Fibroblast of the aortic adventitia (primary cell): ENCODE results near the gene CUX1. TPM values are rescaled to one million over a fixed set of nuclear protein-coding genes. Genes with fewer than 3 reads are reported as not detected.

Experiments
- DNase-seq: peaks from one replicate; pipeline ENCODE4 v3.0.0-alpha.2; 2010; ENCODE audit warnings: low read depth
- H3K4me3 ChIP-seq: 2 replicates; pipeline ENCODE4 v1.5.1; 2011; ENCODE audit warnings: low read depth, mild to moderate bottlenecking, control low read depth, low read length, moderate library complexity
- total RNA-seq: library from RNA; depleted of rRNA; stranded (reverse); fragments of >200 nt; gene quantifications from 2 replicates; pipeline ENCODE4 v1.2.3, GENCODE V29; 2012; ENCODE audit warnings: low replicate concordance
- TF ChIP-seq, protein P1 (sequence below): IDR thresholded peaks from 2 replicates; pipeline ENCODE4 v1.5.1; 2011; ENCODE audit warnings: mild to moderate bottlenecking, low read length, control low read depth, inconsistent platforms; ENCODE audit not compliant: insufficient read depth

The CUX1 gene
- total RNA-seq, 1 donor: 44.2 TPM

DNA sequence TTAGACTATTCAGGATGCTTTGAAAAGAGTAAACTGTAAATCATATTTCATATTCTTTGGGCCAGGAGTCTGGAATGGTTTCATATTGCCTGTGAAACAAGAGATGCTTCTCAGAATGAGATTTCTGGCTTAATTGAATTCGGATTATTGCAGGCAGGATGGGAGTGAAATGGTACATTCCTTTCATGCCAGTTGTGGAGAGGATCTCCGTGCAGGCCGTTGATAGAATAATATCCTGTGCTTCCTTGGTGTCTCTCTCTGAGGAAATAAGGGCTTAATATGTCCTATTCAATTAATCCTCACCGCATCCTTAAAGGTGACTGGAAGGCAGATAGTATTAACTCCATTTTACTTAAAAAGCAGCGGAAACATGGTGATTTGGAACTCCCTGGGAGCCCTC, 56.6 kb downstream of the CUX1 start:
- no peak for DNase-seq
- no peak overlapping the region for H3K4me3 ChIP-seq
- TF ChIP-seq, protein P1, sequence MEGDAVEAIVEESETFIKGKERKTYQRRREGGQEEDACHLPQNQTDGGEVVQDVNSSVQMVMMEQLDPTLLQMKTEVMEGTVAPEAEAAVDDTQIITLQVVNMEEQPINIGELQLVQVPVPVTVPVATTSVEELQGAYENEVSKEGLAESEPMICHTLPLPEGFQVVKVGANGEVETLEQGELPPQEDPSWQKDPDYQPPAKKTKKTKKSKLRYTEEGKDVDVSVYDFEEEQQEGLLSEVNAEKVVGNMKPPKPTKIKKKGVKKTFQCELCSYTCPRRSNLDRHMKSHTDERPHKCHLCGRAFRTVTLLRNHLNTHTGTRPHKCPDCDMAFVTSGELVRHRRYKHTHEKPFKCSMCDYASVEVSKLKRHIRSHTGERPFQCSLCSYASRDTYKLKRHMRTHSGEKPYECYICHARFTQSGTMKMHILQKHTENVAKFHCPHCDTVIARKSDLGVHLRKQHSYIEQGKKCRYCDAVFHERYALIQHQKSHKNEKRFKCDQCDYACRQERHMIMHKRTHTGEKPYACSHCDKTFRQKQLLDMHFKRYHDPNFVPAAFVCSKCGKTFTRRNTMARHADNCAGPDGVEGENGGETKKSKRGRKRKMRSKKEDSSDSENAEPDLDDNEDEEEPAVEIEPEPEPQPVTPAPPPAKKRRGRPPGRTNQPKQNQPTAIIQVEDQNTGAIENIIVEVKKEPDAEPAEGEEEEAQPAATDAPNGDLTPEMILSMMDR: no peak

DNA sequence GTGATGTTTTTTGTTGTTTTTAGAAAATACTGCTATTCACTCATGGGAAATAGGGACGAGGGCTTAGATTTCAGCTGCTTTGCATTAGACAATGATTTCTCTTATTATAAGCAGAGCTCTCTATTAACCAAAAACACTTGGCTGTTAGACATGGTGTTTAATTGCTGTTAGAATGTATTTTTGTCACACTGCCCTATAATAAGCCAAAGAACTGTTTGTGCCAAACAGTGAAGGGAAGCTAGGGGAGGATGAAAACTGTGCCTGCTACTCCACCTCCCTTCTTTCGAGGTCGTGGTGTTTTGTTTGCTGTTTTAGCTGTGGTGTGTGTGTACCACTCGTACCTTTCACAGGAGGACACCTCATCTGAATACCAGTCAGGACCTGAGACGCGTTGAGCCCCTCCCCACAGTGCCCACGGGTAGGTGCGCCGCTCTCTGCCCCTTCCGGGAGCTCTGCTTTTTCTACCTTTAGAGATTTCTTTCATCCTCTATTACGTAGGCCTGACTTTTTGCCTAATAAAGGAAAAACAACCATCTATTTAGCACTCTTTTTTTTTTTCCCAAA, 57.9 kb downstream of the CUX1 start:
- TF ChIP-seq, protein P1: no peak
- no peak overlapping the region for H3K4me3 ChIP-seq
- DNase-seq: no peak

DNA sequence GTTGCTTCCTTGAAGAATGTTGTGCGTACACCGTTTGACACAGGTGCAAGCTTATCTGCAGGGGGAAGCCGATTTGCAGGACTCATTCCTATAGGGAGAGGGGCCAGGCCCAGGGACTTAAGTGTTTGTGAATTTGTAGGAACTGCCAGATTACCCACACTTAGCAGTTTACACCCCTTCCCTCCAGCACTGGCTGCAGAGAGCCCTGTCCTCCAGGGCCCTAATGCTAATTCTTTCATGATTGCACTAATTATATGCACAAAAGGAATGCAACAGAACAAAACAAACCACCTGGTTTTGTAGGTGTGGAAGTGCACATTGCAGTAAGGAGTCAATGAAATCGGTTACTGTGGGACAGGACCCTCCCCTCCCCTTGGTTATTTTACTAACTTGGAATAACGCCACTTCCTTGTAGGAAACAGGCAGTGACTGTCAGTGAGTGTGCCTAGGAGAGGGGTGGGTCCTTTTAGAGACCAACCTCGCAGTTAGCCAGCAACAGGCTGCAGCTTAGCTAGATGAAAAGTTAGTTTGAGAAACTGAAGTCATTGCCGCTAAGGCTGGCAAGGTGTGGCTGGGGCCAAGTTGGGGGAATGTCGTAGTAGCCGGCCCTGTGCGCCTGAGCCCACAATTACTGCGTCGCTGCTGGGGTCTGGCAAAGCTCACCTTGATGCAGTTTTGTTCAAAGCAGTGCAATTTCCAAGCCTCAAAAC, 60.6 kb downstream of the CUX1 start:
- TF ChIP-seq, protein P1: no peak
- no peak overlapping the region for H3K4me3 ChIP-seq
- no peak for DNase-seq

- H3K4me3 ChIP-seq: no peak overlapping the region
- TF ChIP-seq, protein P1: no peak
- no peak for DNase-seq
Observed at GRCh38 chr7:101878938-101879337, 61.5 kb downstream of the CUX1 start.

- no peak overlapping the region for H3K4me3 ChIP-seq
- TF ChIP-seq, protein P1: no peak
- no peak for DNase-seq
Observed at GRCh38 chr7:101879565-101879964, 62.1 kb downstream of the CUX1 start.

- no peak for DNase-seq
- H3K4me3 ChIP-seq: no peak overlapping the region
- TF ChIP-seq, protein P1: no peak
Observed at GRCh38 chr7:101880282-101881054, 63.0 kb downstream of the CUX1 start.
